ENCODE data around the gene CAMK4. TPM values are rescaled to one million over a fixed set of nuclear protein-coding genes. Genes with fewer than 3 reads are reported as not detected.

The CAMK4 gene
- total RNA-seq, 1 donor from 2014 or later = 5.0 TPM

DNA sequence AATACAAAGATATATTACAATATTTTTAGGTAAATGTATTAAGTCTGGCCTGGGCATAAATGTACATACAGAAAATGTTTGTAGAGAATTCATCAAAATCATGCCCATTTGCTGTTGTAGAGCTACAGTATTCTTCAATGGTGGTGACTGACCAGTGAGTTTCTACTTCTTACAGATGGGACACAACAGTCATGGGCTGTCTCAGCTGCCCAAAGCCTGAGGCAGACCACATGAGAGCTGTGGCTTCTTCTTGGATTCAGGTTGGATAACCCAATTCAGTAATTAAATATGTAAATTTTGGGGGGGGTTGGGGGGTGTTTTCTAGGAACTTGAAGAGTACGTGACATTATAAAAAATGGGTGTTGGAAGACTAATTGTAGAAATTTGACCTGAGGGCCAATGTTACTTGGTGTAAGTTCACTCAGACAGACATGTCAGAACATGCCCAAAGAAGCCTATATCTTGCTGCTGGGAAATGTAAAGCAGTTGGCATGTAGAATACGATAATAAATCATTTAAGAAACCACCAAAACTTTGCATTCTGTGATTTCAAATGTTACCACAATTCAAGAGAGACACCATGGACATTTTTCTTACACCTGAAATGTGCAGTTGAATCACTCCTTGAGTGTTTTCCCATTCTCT lies 270.3 kb downstream of the CAMK4 start:
- Histone ChIP-seq H4K20me1 (ENCODE audit: low read depth) (no peaks in the 10 kb centered on the region), H2AFZ (replicated peaks) (no peak overlapping the region), H3K36me3 (peaks cover 15% of the 10 kb centered on the region), H3K9ac (no peak overlapping the region), H3F3A (ENCODE audit: low read depth) (peaks cover 4% of the 10 kb centered on the region), H3K79me2 (ENCODE audit: low read depth) (no peaks in the 10 kb centered on the region), H3K4me2 (no peak overlapping the region), H3K4me3 (no peak overlapping the region), H3K4me1 (peaks cover 7% of the 10 kb centered on the region), H3K9me3 (ENCODE audit: low read depth) (no peaks in the 10 kb centered on the region), H3K27me3 (no peaks in the 10 kb centered on the region), H3K27ac (no peak overlapping the region)
- H3K27ac Mint-ChIP-seq = no peak overlapping the region
- DNase-seq (ENCODE audit: low spot score) = no peak
- no peaks in the 10 kb centered on the region for H3K4me1 Mint-ChIP-seq
- H3K36me3 Mint-ChIP-seq = peaks cover 26% of the 10 kb centered on the region
- no peaks in the 10 kb centered on the region for H3K9me3 Mint-ChIP-seq
- no peak for TF ChIP-seq EZH2 (IDR thresholded peaks at IDR 0.05)
- no peak for TF ChIP-seq EZH2phosphoT487 (IDR thresholded peaks at IDR 0.05)
- TF ChIP-seq, protein P1, sequence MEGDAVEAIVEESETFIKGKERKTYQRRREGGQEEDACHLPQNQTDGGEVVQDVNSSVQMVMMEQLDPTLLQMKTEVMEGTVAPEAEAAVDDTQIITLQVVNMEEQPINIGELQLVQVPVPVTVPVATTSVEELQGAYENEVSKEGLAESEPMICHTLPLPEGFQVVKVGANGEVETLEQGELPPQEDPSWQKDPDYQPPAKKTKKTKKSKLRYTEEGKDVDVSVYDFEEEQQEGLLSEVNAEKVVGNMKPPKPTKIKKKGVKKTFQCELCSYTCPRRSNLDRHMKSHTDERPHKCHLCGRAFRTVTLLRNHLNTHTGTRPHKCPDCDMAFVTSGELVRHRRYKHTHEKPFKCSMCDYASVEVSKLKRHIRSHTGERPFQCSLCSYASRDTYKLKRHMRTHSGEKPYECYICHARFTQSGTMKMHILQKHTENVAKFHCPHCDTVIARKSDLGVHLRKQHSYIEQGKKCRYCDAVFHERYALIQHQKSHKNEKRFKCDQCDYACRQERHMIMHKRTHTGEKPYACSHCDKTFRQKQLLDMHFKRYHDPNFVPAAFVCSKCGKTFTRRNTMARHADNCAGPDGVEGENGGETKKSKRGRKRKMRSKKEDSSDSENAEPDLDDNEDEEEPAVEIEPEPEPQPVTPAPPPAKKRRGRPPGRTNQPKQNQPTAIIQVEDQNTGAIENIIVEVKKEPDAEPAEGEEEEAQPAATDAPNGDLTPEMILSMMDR (IDR thresholded peaks at IDR 0.05) = no peak
- no peak overlapping the region for H3K4me3 Mint-ChIP-seq
- no peaks in the 10 kb centered on the region for H3K27me3 Mint-ChIP-seq (ENCODE audit: insufficient read depth, low read depth)

DNA sequence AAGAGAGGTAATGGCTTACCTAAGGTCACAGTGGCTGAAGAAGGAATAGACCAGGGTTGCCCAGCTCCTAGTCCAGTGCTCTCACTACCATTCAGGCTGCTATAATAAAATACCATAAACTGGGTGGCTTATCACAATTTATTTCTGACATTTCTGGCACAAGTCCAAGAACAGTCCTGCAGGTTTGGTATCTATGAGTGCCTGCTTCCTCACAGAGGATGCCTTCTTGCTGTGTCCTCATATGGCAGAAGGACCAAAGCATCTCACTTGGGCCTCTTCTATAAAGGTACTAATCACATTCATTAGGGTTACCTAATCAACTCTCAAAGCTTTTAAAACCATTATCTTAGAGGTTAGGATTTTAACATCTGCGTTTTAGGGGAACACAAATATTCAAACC lies 271.0 kb downstream of the CAMK4 start:
- Histone ChIP-seq H3K4me1 (peaks cover 7% of the 10 kb centered on the region), H3K27me3 (no peaks in the 10 kb centered on the region), H3K9ac (no peak overlapping the region), H3K79me2 (ENCODE audit: low read depth) (no peaks in the 10 kb centered on the region), H3F3A (ENCODE audit: low read depth) (peaks cover 4% of the 10 kb centered on the region), H3K4me2 (no peak overlapping the region), H3K27ac (no peak overlapping the region), H4K20me1 (ENCODE audit: low read depth) (no peaks in the 10 kb centered on the region), H3K9me3 (ENCODE audit: low read depth) (no peaks in the 10 kb centered on the region), H2AFZ (replicated peaks) (no peak overlapping the region), H3K4me3 (no peak overlapping the region), H3K36me3 (peaks cover 15% of the 10 kb centered on the region)
- TF ChIP-seq EZH2 (IDR thresholded peaks at IDR 0.05) (no peak), EZH2phosphoT487 (IDR thresholded peaks at IDR 0.05) (no peak)
- TF ChIP-seq, protein P1 (IDR thresholded peaks at IDR 0.05) = no peak
- Mint-ChIP-seq H3K36me3 (peaks cover 28% of the 10 kb centered on the region), H3K27me3 (ENCODE audit: insufficient read depth, low read depth) (no peaks in the 10 kb centered on the region), H3K4me3 (no peak overlapping the region), H3K9me3 (no peaks in the 10 kb centered on the region), H3K27ac (no peak overlapping the region), H3K4me1 (no peaks in the 10 kb centered on the region)
- no peak for DNase-seq (ENCODE audit: low spot score)

DNA sequence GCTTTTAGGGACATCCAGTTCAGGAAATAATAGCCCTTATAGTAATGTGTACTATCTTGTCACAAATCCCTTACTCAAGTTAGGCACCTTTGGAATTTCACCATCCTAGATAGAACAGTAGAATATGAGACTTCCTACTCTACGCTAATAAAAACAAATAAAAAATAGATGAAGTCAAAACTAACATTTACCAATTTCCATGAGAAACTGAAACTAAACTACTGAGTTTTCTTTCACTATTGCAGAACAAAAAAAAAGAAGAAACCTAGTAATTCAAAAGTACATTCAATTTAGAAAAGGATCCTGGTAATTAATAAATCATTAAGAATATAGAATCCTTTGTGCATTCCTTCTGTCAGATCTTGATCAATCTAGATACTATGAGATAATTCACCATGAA lies 274.2 kb downstream of the CAMK4 start:
- no peak overlapping the region for H3K4me3 Mint-ChIP-seq
- no peak overlapping the region for H2AFZ ChIP-seq (replicated peaks)
- H3K4me2 ChIP-seq = no peak overlapping the region
- H3K79me2 ChIP-seq (ENCODE audit: low read depth) = peaks cover 27% of the 10 kb centered on the region
- H3K4me1 ChIP-seq = peaks cover 7% of the 10 kb centered on the region
- H3K27me3 Mint-ChIP-seq (ENCODE audit: insufficient read depth, low read depth) = no peaks in the 10 kb centered on the region
- peaks cover 4% of the 10 kb centered on the region for H3F3A ChIP-seq (ENCODE audit: low read depth)
- H3K27ac Mint-ChIP-seq = no peak overlapping the region
- H3K9ac ChIP-seq = no peak overlapping the region
- H4K20me1 ChIP-seq (ENCODE audit: low read depth) = no peaks in the 10 kb centered on the region
- no peaks in the 10 kb centered on the region for H3K27me3 ChIP-seq
- no peaks in the 10 kb centered on the region for H3K9me3 ChIP-seq (ENCODE audit: low read depth)
- no peaks in the 10 kb centered on the region for H3K4me1 Mint-ChIP-seq
- DNase-seq (ENCODE audit: low spot score) = no peak
- no peak for TF ChIP-seq EZH2phosphoT487 (IDR thresholded peaks at IDR 0.05)
- TF ChIP-seq, protein P1 (IDR thresholded peaks at IDR 0.05) = no peak
- no peak for TF ChIP-seq EZH2 (IDR thresholded peaks at IDR 0.05)
- H3K4me3 ChIP-seq = no peak overlapping the region
- H3K9me3 Mint-ChIP-seq = no peaks in the 10 kb centered on the region
- H3K27ac ChIP-seq = no peak overlapping the region
- H3K36me3 Mint-ChIP-seq = peaks cover 32% of the 10 kb centered on the region
- peaks cover 24% of the 10 kb centered on the region for H3K36me3 ChIP-seq
